Measurements from ENCODE around the gene BIRC7. TPM values are rescaled to one million over a fixed set of nuclear protein-coding genes. Genes with fewer than 3 reads are reported as not detected.
"Not testable (repeated sequence)": the region's sequence is repeated elsewhere in the genome, so short reads cannot be mapped to it uniquely, and the experiment has no call there.

Gene BIRC7
- total and polyA plus RNA-seq, 2 donors from 2014 or later: 0.30 to 4.0 TPM

- TF ChIP-seq CTCF (IDR thresholded peaks at IDR 0.05; ENCODE audit: borderline replicate concordance, extremely low read depth, insufficient read depth): no peak
- DNase-seq (peak in 1 of 5 donors; percentile 75), FAIRE-seq (no peak)
- Histone ChIP-seq H3K4me1 (ENCODE audit: control insufficient read depth in 2 of 3, insufficient read depth in 2 of 3, low read depth in 1 of 3, low read length in 3 of 3) (peaks cover 0 to 20% (median 2%) of the 10 kb centered on the region in 3 donors), H3K27me3 (ENCODE audit: control insufficient read depth, insufficient read depth, low read length) (no peaks in the 10 kb centered on the region), H3K36me3 (ENCODE audit: control insufficient read depth in 2 of 3, insufficient read depth in 3 of 3, low read length in 3 of 3) (no peaks in the 10 kb centered on the region), H3K4me3 (ENCODE audit: low read length in 3 of 3) (no peak overlapping the region), H3K9me3 (ENCODE audit: control insufficient read depth in 2 of 3, insufficient read depth in 1 of 3, low read length in 3 of 3) (no peaks in the 10 kb centered on the region), H3K9ac (ENCODE audit: low read length in 3 of 3) (no peak overlapping the region), H3K27ac (ENCODE audit: low read depth in 2 of 2, low read length in 2 of 2) (peak overlapping the region in 1 of 2 donors; percentile 53)
- intact Hi-C loops (cut with DNase I): no loop called here
These were observed 12.0 kb downstream of the BIRC7 start for GRCh38 chr20:63247671-63248228.

GRCh38 chr20:63248835-63249591 is 13.3 kb downstream of the BIRC7 start:
- peak in 4 of 5 donors; percentile 77 to 84 (median 80) for DNase-seq
- no peak overlapping the region for H3K9ac ChIP-seq (ENCODE audit: low read length in 3 of 3)
- H3K36me3 ChIP-seq (ENCODE audit: control insufficient read depth in 2 of 3, insufficient read depth in 3 of 3, low read length in 3 of 3): no peaks in the 10 kb centered on the region
- no peak for TF ChIP-seq CTCF (IDR thresholded peaks at IDR 0.05; ENCODE audit: borderline replicate concordance, extremely low read depth, insufficient read depth)
- H3K27ac ChIP-seq (ENCODE audit: low read depth in 2 of 2, low read length in 2 of 2): no peak overlapping the region
- H3K4me3 ChIP-seq (ENCODE audit: low read length in 3 of 3): no peak overlapping the region
- no peaks in the 10 kb centered on the region for H3K9me3 ChIP-seq (ENCODE audit: control insufficient read depth in 2 of 3, insufficient read depth in 1 of 3, low read length in 3 of 3)
- intact Hi-C loops (cut with DNase I): no loop called here
- no peaks in the 10 kb centered on the region for H3K27me3 ChIP-seq (ENCODE audit: control insufficient read depth, insufficient read depth, low read length)
- H3K4me1 ChIP-seq (ENCODE audit: control insufficient read depth in 2 of 3, insufficient read depth in 2 of 3, low read depth in 1 of 3, low read length in 3 of 3): peaks cover 0 to 20% (median 2%) of the 10 kb centered on the region in 3 donors
- no peak for FAIRE-seq

- no peak for TF ChIP-seq CTCF (IDR thresholded peaks at IDR 0.05; ENCODE audit: borderline replicate concordance, extremely low read depth, insufficient read depth)
- DNase-seq: peak in 1 of 5 donors; percentile 60
- no peak overlapping the region for H3K27ac ChIP-seq (ENCODE audit: low read depth in 2 of 2, low read length in 2 of 2)
- H3K27me3 ChIP-seq (ENCODE audit: control insufficient read depth, insufficient read depth, low read length): no peaks in the 10 kb centered on the region
- intact Hi-C loops (cut with DNase I): no loop called here
- FAIRE-seq: no peak
- H3K9ac ChIP-seq (ENCODE audit: low read length in 3 of 3): no peak overlapping the region
- H3K36me3 ChIP-seq (ENCODE audit: control insufficient read depth in 2 of 3, insufficient read depth in 3 of 3, low read length in 3 of 3): no peaks in the 10 kb centered on the region
- H3K9me3 ChIP-seq (ENCODE audit: control insufficient read depth in 2 of 3, insufficient read depth in 1 of 3, low read length in 3 of 3): no peaks in the 10 kb centered on the region
- H3K4me1 ChIP-seq (ENCODE audit: control insufficient read depth in 2 of 3, insufficient read depth in 2 of 3, low read depth in 1 of 3, low read length in 3 of 3): peaks cover 0 to 20% (median 2%) of the 10 kb centered on the region in 3 donors
- no peak overlapping the region for H3K4me3 ChIP-seq (ENCODE audit: low read length in 3 of 3)
These were observed 14.2 kb downstream of the BIRC7 start for GRCh38 chr20:63249891-63250290.

GRCh38 chr20:63251350-63251749 is 15.6 kb downstream of the BIRC7 start:
- H3K27ac ChIP-seq (ENCODE audit: low read depth in 2 of 2, low read length in 2 of 2); H3K27me3 ChIP-seq (ENCODE audit: control insufficient read depth, insufficient read depth, low read length); H3K36me3 ChIP-seq (ENCODE audit: control insufficient read depth in 2 of 3, insufficient read depth in 3 of 3, low read length in 3 of 3); H3K9ac ChIP-seq (ENCODE audit: low read length in 3 of 3); intact Hi-C loops (cut with DNase I); FAIRE-seq; H3K9me3 ChIP-seq (ENCODE audit: control insufficient read depth in 2 of 3, insufficient read depth in 1 of 3, low read length in 3 of 3); H3K4me3 ChIP-seq (ENCODE audit: low read length in 3 of 3): not testable (repeated sequence)
- H3K4me1 ChIP-seq (ENCODE audit: control insufficient read depth in 2 of 3, insufficient read depth in 2 of 3, low read depth in 1 of 3, low read length in 3 of 3): peaks cover 0 to 17% (median 2%) of the 10 kb centered on the region in 3 donors
- DNase-seq: peak in 1 of 5 donors; percentile 51
